Chondrocyte (in vitro differentiated cells): ENCODE results near the gene CISD2. TPM values are rescaled to one million over a fixed set of nuclear protein-coding genes. Genes with fewer than 3 reads are reported as not detected.
"Not testable (repeated sequence)": the region's sequence is repeated elsewhere in the genome, so short reads cannot be mapped to it uniquely, and the experiment has no call there.

ENCODE experiments used
- DNase-seq: peaks from one replicate; pipeline ENCODE4 v3.0.0; 2021; ENCODE audit warnings: mixed read lengths, low spot score
- H3K27ac Mint-ChIP-seq: one replicate; pipeline ENCODE4 v1.8.0; 2021; ENCODE audit warnings: mild to moderate bottlenecking, moderate library complexity, mixed read lengths; ENCODE audit not compliant: unreplicated experiment
- H3K27me3 Mint-ChIP-seq: 2 replicates; pipeline ENCODE4 v1.8.0; 2021; ENCODE audit warnings: low read depth, mixed read lengths
- H3K36me3 Mint-ChIP-seq: 2 replicates; pipeline ENCODE4 v1.8.0; 2021; ENCODE audit warnings: low read depth, mixed read lengths
- H3K4me1 Mint-ChIP-seq: 2 replicates; pipeline ENCODE4 v1.8.0; 2021; ENCODE audit warnings: low read depth, mild to moderate bottlenecking, mixed read lengths
- H3K4me3 Mint-ChIP-seq: one replicate; pipeline ENCODE4 v1.8.0; 2021; ENCODE audit warnings: mild to moderate bottlenecking, moderate library complexity, mixed read lengths; ENCODE audit not compliant: unreplicated experiment
- H3K9me3 Mint-ChIP-seq: 2 replicates; pipeline ENCODE4 v1.8.0; 2021; ENCODE audit warnings: low read depth, mixed read lengths
- total RNA-seq: library from RNA; stranded (reverse); gene quantifications from 3 replicates; pipeline ENCODE4 v1.2.1, GENCODE V29; 2021
- TF ChIP-seq, protein P1 (sequence below): fragments of 200-600 bp; sonication (generic); IDR thresholded peaks from 2 replicates; pipeline ENCODE4 v1.5.0; 2021; ENCODE audit warnings: antibody characterized with exemption, mild to moderate bottlenecking, moderate library complexity

CISD2 gene
- total RNA-seq, 1 donor from 2014 or later, result 30.9 TPM

DNA sequence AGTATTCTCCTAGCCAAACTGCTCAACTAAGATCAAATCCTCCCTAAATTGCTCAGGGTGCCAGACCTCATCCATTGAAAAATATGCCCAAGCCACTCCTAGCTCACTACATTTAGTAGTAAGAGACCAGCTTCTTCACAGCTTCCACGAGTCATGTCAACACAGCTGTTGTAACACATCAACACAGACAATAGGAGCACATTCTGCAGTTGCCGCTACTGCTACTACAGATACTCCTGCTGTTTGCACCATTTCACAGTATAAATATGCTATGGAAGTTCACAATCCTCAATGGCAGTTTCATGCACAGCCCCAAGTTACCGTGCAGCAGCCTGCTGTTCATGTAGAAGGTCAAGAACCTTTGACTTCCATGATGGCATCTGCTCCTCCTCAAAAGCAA is 28.8 kb downstream of the CISD2 start:
- H3K27me3 Mint-ChIP-seq, DNase-seq, H3K4me3 Mint-ChIP-seq, H3K4me1 Mint-ChIP-seq, H3K9me3 Mint-ChIP-seq, H3K27ac Mint-ChIP-seq, H3K36me3 Mint-ChIP-seq: not testable (repeated sequence)

DNA sequence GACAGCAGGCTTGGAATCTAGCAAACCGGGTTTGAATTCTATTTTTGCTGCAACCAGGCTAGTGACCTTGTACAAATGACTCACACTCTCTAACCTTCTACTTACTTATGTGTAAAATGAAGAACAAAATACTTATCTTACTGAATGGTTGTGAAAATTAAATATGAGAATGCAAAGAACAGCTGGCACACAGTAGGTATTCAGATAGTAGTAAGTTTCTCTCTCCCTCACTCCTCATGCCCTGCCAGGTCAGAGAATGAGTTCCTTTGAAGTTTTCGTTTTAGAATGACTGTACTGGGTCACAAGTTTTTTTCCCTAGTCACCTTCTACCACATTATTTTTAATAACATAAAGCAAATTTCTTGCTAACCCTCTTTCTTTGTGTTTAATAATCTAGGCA is 33.0 kb downstream of the CISD2 start:
- H3K27me3 Mint-ChIP-seq, result no peaks in the 10 kb centered on the region
- TF ChIP-seq, protein P1, sequence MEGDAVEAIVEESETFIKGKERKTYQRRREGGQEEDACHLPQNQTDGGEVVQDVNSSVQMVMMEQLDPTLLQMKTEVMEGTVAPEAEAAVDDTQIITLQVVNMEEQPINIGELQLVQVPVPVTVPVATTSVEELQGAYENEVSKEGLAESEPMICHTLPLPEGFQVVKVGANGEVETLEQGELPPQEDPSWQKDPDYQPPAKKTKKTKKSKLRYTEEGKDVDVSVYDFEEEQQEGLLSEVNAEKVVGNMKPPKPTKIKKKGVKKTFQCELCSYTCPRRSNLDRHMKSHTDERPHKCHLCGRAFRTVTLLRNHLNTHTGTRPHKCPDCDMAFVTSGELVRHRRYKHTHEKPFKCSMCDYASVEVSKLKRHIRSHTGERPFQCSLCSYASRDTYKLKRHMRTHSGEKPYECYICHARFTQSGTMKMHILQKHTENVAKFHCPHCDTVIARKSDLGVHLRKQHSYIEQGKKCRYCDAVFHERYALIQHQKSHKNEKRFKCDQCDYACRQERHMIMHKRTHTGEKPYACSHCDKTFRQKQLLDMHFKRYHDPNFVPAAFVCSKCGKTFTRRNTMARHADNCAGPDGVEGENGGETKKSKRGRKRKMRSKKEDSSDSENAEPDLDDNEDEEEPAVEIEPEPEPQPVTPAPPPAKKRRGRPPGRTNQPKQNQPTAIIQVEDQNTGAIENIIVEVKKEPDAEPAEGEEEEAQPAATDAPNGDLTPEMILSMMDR, result no peak
- DNase-seq, result no peak
- H3K9me3 Mint-ChIP-seq, result no peaks in the 10 kb centered on the region
- no peak overlapping the region for H3K27ac Mint-ChIP-seq
- no peak overlapping the region for H3K4me3 Mint-ChIP-seq
- H3K36me3 Mint-ChIP-seq, result no peaks in the 10 kb centered on the region
- peaks cover 7% of the 10 kb centered on the region for H3K4me1 Mint-ChIP-seq

DNA sequence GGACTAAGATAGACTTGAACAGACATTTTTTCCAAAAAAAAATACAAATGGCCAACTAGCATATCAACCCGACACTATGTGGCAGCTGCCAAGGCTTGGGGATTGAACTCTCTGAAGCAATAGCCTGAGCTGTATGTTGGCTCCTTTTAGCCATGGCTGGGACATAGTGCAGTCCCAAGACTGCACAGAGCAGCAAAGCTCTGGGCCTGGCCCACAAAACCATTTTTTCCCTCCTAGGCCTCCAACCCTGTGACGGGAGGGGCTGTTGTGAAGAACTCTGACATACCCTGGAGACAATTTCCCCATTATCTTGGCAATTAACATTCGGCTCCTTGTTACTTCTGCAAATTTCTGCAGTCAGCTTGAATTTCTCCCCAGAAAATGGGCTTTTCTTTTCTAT is 50.1 kb downstream of the CISD2 start:
- H3K27me3 Mint-ChIP-seq, result peaks cover 4% of the 10 kb centered on the region
- H3K36me3 Mint-ChIP-seq, result peaks cover 29% of the 10 kb centered on the region
- H3K9me3 Mint-ChIP-seq, result peaks cover 40% of the 10 kb centered on the region
- H3K4me1 Mint-ChIP-seq, result no peaks in the 10 kb centered on the region
- H3K27ac Mint-ChIP-seq, result no peak overlapping the region
- DNase-seq, result no peak
- TF ChIP-seq, protein P1, result no peak
- H3K4me3 Mint-ChIP-seq, result no peak overlapping the region

DNA sequence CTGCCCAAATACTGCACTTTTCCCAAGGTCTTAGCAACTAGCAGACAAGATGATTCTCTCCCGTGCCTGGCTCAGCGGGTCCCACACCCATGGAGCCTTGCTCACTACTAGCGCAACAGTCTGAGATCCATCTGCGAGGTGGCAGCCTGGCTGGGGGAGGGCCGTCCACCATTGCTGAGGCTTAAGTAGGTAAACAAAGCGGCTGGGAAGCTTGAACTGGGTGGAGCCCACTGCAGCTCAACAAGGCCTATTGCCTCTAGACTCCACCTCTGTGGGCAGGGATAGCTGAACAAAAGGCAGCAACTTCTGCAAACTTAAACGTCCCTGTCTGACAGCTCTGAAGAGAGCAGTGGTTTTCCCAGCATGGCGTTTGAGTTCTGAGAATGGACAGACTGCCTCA is 50.9 kb downstream of the CISD2 start:
- Mint-ChIP-seq H3K9me3 (peaks cover 37% of the 10 kb centered on the region), H3K36me3 (peaks cover 26% of the 10 kb centered on the region)
- H3K4me1 Mint-ChIP-seq, H3K4me3 Mint-ChIP-seq, H3K27ac Mint-ChIP-seq, DNase-seq, H3K27me3 Mint-ChIP-seq: not testable (repeated sequence)

DNA sequence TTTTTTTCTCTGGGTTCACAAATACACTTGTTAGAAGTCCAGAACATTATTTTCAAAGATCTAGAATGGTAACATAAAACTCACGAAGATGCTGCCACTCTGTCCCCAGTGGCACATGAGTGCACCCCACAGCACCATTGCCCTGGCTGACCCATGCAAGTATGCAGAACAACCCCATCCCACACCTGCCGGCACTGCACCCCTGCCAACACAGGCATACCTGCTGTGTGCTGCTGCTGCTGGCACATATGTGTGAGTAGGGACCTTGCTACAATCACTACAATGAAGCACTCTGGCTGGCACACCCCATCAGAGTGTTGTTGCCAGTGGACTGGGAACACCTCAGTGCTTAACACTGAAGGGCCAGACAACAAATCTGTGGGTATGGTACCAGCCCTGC is 66.9 kb downstream of the CISD2 start:
- TF ChIP-seq, protein P1, result no peak
- DNase-seq, result no peak
- peaks cover 3% of the 10 kb centered on the region for H3K9me3 Mint-ChIP-seq
- peaks cover 19% of the 10 kb centered on the region for H3K27me3 Mint-ChIP-seq
- H3K4me3 Mint-ChIP-seq, result no peak overlapping the region
- H3K36me3 Mint-ChIP-seq, result no peaks in the 10 kb centered on the region
- H3K4me1 Mint-ChIP-seq, result no peaks in the 10 kb centered on the region
- no peak overlapping the region for H3K27ac Mint-ChIP-seq

DNA sequence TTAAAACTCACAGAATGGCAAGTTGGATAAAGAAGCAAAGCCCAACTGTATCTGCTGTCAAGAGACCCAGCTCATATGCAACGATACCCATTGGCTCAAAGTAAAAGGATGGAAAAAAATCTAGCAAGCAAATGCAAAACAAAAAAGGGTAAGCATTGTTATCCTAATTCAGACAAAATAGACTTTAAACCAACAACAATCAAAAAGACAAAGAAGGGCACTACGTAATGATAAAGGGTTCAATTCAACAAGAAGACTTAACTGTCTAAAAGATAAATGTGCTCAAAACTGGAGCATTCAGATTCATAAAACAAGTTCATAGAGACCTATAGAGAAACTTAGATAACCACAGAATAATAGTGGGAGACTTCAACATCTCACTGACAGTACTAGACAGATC is 69.3 kb downstream of the CISD2 start:
- peaks cover 15% of the 10 kb centered on the region for H3K9me3 Mint-ChIP-seq
- H3K27me3 Mint-ChIP-seq, result peaks cover 30% of the 10 kb centered on the region
- H3K4me3 Mint-ChIP-seq, H3K36me3 Mint-ChIP-seq, H3K4me1 Mint-ChIP-seq, DNase-seq, H3K27ac Mint-ChIP-seq: not testable (repeated sequence)

Other genes with a start within 250 kb of the CISD2 start
- gene MANBA, start 108.0 kb upstream of the CISD2 start, total RNA-seq, result 34.9 to 38.5 TPM (median 36.9 TPM) in 3 replicates
- 227 to 235 TPM (median 234 TPM) in 3 replicates for gene UBE2D3, start 41.4 kb upstream of the CISD2 start, total RNA-seq
- 1.1 to 1.3 TPM (median 1.1 TPM) in 3 replicates for gene SLC9B1, start 150.7 kb downstream of the CISD2 start, total RNA-seq
- gene SLC9B2, start 207.8 kb downstream of the CISD2 start, total RNA-seq, result 18.7 to 21.7 TPM (median 20.3 TPM) in 3 replicates
- gene BDH2, start 230.8 kb downstream of the CISD2 start, total RNA-seq, result 25.5 to 45.9 TPM (median 27.5 TPM) in 3 replicates